ENCODE results near the gene TIPRL.
"Not testable (repeated sequence)": the region's sequence is repeated elsewhere in the genome, so short reads cannot be mapped to it uniquely, and the experiment has no call there.

TIPRL gene

DNA sequence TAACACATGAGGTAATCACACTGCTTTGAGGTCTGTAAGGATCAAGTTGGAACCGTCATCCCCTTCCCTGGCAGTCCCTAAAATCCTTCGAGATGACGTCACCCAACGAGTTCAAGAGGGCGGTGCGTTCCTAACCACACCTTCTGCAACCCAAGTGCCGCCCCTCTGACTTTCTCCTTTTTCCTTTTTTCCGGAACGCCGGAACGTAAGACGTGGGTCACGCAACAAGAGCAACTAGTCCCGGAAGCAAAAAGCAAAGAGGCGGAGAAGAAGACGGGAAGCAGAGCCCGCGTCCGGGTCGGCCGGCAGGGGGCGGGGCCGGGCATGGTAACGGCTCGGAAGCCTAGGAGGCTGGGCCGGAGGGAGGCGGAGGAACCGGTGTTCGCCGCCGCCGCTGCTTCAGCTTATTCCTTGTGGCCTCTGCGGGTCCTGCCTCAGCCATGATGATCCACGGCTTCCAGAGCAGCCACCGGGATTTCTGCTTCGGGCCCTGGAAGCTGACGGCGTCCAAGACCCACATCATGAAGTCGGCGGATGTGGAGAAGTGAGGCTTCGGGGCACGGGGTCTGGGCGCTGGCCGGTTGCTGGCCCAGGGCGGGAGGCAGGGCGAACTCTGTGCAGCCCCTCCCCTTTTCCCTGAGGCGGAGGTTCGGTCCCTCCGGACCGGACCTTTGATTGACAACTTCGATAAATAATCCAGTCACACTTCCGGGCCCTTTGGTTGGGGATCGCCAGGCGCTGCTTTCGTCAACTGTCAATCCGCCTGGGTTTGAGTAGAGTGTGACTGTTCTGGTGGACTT, at the start of gene TIPRL:
Gene TIPRL (plus strand): TSS at position 325 of the 800 bp plus-strand sequence. CDS start 116 bp downstream, at position 441.
- peak; percentile 90 for DNase-seq (ENCODE audit: low read depth)

DNA sequence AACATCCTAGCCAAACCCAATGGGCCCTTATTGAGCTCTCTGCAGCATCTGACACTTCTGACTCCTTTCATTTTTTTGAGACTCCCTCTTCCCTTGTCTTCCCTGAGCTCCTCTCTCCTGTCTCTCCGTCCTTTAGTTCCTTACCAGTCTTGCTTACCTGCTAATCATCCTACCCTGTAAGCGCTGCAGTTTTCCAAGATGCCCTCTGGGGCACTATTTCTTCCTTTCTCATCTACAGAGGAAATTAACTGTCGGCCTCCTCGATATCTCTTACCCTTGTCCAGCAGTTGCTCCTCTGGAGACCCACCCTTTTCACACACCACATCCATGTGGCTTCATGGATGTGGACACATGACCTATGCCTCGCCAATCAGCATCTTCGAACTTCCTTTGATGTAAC, 48.8 kb upstream of the TIPRL start:
- no peak for DNase-seq (ENCODE audit: low read depth)

DNA sequence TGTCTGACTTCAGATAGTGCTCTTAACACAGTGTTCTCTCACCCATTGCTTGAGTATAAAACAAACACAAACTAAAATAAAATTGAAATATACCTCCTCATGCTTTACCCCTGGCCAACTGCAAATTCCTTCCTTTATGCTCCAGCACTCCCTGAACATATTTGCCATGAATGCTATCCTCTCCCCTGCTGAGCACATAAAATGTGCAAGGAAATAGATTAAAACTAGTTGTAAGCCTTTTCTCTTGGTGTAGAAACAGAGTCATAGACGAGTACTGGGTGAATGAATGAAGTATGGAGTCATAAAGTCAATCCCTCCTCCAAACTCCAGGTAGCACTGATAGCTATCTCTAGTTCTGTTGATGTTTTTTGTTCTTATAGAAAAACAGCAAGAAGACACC, 44.6 kb upstream of the TIPRL start:
- no peak for DNase-seq (ENCODE audit: low read depth)

DNA sequence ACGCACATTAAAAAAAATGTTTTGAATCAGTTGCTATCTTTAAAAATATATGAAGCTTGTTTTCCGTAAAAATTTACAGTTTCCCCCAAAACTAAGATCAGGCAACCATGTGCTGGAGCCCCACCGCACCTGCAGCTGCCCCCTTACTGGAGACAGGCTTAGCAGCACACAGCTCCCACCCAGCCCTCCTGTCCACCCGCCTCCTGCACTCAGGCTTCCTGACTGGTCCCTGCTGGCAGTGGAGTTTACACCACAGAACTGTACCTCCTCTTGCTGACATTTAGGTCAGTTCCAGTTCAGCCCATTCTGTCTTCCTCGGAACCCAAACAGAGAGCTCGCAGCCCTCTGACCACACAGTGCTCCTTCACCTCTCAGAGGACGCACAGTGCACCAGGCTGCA, 44.1 kb upstream of the TIPRL start:
- DNase-seq (ENCODE audit: low read depth), result no peak

DNA sequence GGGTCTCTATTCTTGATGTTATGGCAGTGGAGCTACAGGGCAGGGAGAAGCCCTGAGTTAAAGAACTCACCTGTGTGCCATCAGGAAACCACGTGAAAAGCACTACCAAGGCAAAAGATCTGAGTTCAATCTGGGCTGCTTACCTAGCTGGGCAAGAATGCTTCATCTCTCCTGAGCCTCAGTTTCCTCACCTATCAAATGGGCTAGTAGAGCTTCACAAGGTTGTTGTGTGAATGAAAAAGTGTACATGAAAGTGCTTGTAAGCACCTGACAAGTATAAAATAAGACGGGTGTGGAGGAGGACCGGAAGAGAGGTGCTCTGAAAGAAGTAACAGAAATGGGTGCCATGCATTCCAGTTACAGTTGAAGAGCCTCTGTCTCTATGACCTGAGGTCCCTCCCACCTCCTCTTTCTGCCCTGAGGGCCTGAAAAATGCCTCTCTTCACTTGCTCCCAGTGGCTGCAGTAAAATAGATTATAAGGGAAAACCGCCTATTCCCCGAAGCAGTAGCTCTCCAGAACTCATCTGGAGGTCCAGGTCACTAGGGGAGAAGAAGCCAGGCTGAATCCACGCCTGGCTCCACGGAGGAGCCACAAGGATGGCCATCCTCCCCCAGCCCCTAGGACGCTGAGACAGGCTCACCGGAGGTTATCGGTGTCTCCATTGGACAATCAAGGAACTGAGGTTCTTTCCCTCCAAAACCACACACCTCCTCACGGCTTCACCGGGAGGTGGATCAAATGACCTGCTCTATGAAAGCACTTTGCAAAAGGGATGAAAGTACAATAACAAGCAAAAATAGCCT, 43.4 kb upstream of the TIPRL start:
- DNase-seq (ENCODE audit: low read depth), result no peak

DNA sequence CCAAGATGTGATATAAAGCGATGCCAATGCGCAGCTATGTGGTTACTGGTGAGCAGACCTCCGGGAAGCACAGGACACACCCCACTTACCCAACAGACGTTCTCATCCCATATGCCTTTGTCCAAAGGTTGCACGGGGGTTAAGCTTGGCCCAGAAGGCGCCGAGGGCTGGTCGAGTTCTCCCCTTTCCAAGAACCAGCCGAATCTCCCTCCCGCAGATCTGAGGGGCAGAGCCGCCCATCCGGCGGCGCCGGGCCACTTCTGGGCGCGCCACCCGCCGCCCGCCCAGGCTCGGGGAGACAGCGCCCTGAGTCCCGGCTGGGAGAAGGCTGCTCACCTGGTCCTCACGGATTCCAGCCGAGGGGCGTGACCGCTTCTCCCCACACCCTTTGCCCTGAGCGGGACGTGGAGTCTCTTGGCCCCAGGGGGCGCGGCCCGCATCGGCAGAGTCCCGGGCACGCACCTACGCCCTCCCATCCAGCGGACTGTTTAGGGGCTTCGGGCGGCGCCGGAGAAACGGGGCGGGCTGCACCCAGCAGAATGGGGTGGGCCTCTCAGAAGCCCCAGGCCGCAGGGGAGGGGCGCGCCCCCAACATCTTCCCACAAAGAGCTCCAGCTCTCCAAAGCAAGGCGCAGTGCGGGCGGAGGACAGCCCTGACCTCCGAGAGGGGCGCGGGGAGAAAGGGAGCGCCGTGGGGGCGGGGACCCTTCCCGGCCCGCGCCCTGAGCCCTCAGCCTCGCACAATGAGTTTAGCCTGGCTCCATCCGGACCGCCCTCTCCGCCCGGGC, 42.6 kb upstream of the TIPRL start:
- no peak for DNase-seq (ENCODE audit: low read depth)

DNA sequence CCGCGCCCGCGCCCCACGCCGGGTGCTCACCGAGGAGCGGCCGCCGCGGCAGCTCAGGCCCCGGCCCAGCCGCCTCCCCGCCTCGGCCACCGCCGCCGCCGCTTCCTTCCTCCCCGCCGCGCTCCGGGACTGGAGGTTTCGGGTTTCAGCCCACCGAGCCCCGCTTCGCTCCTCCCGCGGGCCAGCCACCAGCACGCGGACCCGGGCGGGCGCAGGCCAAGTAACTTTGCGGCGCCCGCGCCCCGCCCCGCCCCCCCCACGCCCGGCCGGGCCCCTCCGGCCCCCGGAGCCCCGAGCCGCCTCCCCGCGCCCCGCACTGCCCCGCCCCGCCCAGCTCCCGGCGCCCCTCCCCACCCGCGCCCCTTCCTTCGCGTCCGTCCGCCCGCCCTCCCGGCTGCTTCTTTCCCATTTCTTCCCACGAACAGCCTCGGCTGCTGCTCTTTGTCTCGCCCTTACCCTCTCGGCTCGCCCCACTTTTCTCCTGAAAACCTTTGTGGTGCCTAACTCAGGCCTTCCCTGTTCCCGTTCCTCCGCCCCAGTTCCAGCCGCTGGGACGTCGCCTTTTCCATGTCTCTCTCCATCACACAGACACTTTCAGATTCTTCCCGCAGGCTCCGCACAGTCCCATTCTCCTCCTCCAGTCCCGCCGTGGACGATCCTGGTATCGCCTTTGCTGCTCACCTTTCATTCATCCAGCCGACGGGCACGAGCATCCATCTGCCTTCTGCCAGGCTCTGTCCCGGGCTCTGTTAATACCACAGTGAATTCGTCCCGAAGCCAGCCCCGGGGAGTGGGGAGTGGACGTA, 41.9 kb upstream of the TIPRL start, which contains the start of gene GPR161:
Gene GPR161 (minus strand): TSS at position 222 of the 806 bp plus-strand sequence. CDS start 32,080 bp downstream, outside the sequence.
- no peak for DNase-seq (ENCODE audit: low read depth)

DNA sequence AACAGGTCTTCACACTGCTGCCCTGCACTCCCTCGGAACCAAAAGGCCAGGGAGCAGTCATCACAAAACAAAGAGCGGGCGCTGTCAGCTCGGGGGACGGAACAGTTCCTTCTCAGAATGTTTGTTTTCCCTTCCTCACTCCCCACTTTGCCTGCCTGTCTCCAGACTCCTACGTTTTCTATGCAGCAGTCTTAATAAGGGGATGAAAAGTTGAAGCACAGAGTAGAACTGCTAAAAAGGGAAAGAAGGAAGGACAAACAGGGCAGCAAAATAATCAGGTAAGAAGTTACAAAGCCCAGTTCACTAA, 41.3 kb upstream of the TIPRL start:
- DNase-seq (ENCODE audit: low read depth), result no peak

DNA sequence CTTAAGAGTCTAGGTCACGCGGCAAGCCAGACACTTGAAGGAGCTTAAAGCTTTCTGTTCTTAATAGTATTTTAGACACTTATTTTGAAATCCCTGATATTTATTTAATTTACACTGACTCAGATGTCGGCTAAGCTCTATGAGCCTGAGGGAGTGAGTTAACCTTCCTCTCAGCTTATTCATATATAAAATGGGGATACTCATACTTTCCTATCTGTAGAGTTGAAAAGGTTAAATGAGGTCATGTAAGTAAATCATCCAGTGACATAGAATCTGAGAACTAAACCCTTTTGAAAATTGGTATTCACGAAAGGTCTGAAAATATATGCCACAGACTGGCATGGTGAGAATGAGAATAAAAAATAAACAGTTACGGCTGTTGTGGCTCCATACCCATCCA, 40.6 kb upstream of the TIPRL start:
- DNase-seq (ENCODE audit: low read depth), result no peak

DNA sequence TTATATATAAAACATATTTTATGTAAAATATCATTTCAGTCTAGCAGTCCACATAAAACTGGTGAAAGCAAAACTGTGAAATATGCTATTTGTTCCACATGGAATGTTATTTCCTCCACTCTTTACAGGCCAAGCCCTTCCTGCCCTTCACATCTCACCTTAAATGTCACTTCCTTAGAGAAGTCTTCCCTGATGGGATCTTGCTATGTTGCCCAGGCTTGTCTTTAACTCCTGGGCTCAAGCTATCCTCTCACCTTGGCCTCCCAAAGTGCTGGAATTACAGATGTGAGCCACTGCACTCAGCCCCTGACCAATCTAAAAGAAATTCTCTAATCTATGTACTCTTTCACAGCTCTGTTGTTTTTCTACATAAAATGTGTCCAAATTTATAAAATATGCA, 39.7 kb upstream of the TIPRL start:
- no peak for DNase-seq (ENCODE audit: low read depth)

DNA sequence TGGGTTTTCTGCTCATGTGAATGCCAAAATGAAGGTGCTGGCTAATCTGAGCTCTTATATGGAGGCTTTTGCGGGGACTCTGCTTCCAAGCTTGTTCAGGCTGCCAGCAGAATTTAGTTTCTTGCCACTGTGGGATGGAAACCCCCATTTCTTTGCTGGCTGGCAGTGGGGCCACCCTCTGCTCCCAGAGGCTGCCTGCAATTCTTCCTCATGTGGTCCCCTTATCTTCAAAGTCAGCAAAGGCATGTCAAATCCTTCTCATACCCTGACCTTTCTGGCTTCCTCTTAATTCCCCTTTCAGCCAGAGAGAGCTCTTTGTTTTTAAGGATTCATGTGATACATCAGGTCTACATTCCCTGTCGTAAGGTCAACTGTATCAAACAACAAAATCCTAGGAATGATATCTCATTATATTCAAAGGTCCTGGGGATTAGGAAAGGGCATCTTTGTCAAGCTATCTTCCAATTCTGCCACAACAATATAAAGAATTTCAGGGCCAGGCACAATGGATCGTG, 36.8 kb upstream of the TIPRL start:
- no peak for DNase-seq (ENCODE audit: low read depth)

DNA sequence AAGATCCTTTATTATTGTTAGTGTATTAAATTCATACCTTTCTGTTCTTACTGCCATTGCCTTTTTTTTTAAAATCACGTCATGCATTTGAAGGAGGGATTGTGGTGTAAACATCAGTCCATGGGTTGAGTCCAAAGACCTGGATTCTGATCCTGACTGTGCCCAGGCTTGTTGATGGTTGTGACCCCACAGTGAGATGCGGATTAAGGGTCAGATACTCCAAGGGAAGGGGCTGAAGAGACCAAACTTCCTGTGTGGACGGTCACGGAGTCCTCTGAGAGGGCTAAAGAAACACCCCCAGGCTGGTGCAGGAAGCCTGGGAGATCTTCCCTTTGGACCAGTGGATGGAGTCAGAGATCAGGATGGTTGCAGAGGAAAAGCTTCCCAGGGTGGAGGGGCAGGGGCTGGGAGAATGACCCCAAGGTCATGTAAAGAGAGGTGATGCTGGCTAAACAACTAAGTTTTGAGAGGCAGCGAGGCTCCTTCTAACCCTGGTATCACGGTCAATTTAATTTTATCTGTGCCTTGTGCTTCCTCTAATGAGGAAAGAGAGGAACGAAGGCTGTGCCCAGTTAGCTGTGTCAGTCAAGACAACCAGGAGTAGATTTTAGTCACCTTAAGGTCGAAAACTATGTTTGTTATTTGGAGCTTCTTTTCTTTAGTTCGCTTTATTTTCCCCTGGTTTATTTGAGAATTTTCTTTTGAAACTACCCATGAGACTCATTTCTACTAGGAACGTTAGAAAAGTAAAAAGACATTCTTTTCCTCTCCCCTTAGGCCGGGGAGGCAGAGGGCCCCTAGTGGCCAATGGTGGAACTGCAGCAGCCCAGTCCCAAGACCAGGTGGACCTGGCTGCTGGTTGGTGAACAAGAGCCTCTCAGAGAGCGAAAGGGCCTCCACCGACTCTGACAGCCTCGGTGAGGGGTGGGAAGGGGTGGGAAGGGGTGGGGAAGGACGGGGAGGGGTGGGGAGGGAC, 33.3 kb upstream of the TIPRL start:
- peak; percentile 77 for DNase-seq (ENCODE audit: low read depth)

DNA sequence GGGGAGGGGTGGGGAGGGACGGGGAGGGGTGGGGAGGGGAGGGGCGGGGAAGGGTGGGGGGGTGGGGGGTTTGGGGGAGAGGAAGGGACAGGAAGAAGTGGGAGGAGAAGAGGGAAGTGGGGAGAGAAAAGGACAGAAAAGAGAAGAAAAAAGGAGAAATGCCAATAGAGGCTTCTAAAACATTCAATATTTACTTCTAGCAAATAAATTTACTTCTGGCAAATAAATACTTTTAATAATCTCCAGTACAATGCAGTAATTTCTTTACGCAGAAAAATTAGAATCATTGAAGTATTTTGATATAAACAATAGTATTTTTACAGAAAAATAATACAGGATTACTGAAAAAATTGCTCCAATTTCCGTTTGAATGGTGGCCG, 32.6 kb upstream of the TIPRL start:
- no peak for DNase-seq (ENCODE audit: low read depth)

DNA sequence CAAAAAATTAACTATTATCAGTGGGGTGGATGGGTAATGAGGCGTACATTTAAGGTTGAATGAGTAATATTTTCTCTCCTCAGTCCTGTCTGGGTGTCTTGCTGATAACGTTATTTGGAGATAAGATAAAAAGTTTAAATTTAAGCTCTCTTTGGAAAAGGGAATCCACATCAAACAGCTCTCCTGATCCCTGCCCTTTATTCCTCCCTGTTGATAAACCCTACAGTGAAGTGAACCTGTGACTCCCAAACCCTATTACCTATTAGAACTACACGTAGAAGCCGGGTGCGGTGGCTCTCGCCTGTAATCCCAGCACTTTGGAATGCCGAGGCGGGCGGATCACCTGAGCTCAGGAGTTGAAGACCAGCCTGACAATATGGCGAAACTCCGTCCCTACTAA, 32.1 kb upstream of the TIPRL start:
- DNase-seq (ENCODE audit: low read depth), result no peak

DNA sequence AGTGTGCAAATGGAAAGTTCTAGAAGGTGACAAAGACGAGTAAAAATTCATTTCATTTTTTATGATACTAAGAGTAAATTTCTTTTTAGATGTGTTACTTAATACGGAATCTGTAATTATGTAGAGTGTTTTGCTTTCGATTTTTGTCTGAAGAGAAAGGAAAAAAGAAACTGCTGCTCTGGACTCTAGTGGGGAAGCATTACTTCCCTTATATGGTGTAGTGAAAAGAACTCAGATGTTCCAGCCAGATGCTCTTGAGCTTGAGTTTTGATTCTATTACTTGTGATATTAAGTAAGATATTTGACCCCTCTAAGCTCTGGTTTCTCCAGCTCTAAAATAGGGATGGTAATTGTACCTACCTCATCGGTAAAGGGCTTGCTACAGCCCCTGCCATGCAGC, 29.8 kb upstream of the TIPRL start:
- no peak for DNase-seq (ENCODE audit: low read depth)

DNA sequence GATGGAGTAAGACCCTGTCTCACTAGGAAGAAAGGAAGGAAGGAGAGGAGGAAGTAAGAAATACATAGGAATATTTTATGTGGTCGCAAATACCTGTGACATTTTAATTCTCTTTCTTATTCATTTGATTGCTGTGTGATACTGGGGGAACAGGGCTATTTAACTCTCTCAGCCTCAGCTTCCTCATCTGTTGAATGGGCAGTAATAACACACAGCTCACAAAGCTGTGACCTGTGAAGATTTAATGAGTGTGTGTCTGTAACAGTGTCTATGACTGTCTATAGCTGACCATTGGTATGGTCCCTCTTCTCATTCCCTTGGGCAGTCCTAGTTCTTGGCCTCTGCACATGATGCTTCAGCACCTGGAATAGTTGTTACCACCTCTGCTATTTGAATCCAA, 28.5 kb upstream of the TIPRL start:
- DNase-seq (ENCODE audit: low read depth), result no peak

DNA sequence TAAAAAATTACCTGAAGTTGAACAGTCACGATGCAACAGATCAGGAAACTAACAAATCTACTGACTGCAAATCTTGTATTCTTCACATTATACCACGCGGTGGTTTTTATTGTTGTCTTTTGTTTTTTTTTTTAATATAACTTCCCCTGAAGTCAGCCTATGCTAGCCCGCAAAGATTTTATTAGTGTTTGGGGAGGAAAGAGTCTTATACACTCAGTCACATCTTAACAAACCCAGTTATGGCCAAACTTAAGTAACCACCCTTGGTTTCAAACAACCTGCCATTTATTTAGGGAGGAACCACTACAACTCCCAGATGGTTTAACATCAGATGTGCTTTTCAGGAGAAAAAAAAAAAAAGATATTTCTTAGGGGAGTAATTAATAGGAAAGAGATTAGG, 26.8 kb upstream of the TIPRL start:
- DNase-seq (ENCODE audit: low read depth), result no peak

DNA sequence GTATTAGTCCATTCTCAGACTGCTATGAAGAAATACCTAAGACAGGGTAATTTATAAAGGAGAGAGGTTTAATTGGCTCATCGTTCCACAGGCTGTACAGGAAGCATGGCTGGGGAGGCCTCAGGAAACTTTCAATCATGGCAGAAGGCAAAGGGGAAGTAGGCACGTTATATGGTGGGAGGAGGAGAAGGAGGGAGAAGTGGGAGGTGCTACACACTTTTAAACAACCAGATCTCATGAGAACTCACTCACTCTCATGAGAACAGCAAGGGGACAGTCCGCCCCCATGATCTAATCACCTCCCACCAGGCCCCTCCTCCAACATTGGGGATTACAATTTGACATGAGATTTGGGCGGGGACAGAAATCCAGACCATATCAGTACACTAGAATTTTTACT, 24.1 kb upstream of the TIPRL start:
- DNase-seq (ENCODE audit: low read depth), result not testable (repeated sequence)

DNA sequence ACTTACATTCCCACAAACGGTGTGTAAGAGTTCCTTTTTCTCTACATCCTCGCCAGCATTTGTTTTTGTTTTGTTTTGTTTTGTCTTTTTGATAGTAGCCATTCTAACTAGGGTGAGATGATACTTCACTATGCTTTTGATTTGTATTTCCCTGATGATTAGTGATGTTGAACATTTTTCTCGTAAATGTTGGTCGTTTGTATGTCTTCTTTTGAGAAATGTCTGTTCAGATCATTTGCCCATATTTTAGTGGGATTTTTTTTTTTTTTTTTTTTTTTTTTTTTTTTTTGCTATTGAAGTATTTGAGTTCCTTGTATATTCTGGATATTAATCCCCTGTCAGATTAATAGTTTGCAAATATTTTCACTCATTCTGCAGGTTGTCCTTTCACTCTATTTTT, 22.9 kb upstream of the TIPRL start:
- no peak for DNase-seq (ENCODE audit: low read depth)

DNA sequence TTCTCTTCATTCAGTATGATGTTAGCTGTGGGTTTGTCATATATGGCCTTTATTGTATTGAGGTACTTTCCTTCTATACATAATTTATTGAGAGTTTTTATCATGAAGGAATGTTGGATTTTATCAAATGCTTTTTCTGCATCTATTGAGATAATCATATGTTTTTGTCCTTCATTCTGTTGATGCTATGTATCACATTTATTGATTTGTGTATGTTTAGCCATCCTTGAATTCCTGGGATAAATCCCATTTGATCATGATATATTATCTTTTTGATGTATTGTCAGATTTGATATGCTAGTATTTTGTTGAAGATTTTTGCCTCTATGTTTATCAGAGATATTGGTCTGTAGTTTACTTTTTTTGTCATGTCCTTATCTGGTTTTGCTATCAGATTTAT, 21.1 kb upstream of the TIPRL start:
- DNase-seq (ENCODE audit: low read depth), result no peak

All from activated gamma-delta T cell treated with anti-CD3 and anti-CD28 coated beads, Interleukin-2, amount 50 U/mL, for 16 hours (primary cell).